Measurements from ENCODE around the gene SLC2A8. TPM values are rescaled to one million over a fixed set of nuclear protein-coding genes. Genes with fewer than 3 reads are reported as not detected.
A peak's percentile ranks its signal among the peaks of the same experiment; 100 is the strongest.

SLC2A8 gene
- total RNA-seq, 2 donors from 2014 or later = 11.4 to 13.8 TPM

GRCh38 chr9:127398715-127399400 is 1.9 kb downstream of the SLC2A8 start:
- Mint-ChIP-seq H3K27me3 (ENCODE audit: low read depth) (peaks cover 64% of the 10 kb centered on the region), H3K4me1 (ENCODE audit: low read depth) (peaks cover 21% of the 10 kb centered on the region), H3K27ac (no peak overlapping the region), H3K36me3 (ENCODE audit: insufficient read depth in 2 of 2) (no peaks in the 10 kb centered on the region), H3K9me3 (no peaks in the 10 kb centered on the region), H3K4me3 (peak overlapping the region; percentile 81 to 85)
- DNase-seq (no peak), ATAC-seq (replicated peaks in 1 of 2) (no peak)

DNA sequence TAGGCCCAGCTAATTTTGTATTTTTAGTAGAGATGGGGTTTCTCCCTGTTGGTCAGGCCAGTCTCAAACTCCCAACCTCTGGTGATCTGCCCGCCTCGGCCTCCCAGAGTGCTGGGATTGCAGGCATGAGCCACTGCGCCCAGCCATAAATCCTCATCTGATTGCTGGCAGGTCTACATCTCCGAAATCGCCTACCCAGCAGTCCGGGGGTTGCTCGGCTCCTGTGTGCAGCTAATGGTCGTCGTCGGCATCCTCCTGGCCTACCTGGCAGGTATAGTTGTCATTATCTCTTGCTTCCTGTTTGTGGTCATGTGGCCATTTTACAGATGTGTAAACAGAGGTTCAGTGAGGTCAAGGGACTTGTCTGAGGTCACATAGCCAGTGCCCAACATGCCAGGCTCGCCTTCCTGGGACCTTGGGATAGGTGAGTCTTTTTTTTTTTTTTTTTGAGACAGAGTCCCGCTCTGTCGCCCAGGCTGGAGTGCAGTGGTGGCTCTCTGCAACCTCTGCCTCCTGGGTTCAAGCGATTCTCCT is 2.8 kb downstream of the SLC2A8 start:
- Mint-ChIP-seq H3K4me1 (ENCODE audit: low read depth) (peaks cover 21% of the 10 kb centered on the region), H3K9me3 (no peaks in the 10 kb centered on the region), H3K4me3 (no peak overlapping the region), H3K27me3 (ENCODE audit: low read depth) (peaks cover 54% of the 10 kb centered on the region), H3K36me3 (ENCODE audit: insufficient read depth in 2 of 2) (no peaks in the 10 kb centered on the region), H3K27ac (no peak overlapping the region)
- DNase-seq (no peak), ATAC-seq (replicated peaks in 1 of 2) (no peak)

GRCh38 chr9:127402401-127403090 is 5.6 kb downstream of the SLC2A8 start:
- DNase-seq = no peak
- peaks cover 52% of the 10 kb centered on the region for H3K27me3 Mint-ChIP-seq (ENCODE audit: low read depth)
- no peak for ATAC-seq (replicated peaks in 1 of 2)
- peaks cover 7% of the 10 kb centered on the region for H3K4me1 Mint-ChIP-seq (ENCODE audit: low read depth)
- no peaks in the 10 kb centered on the region for H3K9me3 Mint-ChIP-seq
- H3K4me3 Mint-ChIP-seq = no peak overlapping the region
- H3K36me3 Mint-ChIP-seq (ENCODE audit: insufficient read depth in 2 of 2) = no peaks in the 10 kb centered on the region
- no peak overlapping the region for H3K27ac Mint-ChIP-seq

DNA sequence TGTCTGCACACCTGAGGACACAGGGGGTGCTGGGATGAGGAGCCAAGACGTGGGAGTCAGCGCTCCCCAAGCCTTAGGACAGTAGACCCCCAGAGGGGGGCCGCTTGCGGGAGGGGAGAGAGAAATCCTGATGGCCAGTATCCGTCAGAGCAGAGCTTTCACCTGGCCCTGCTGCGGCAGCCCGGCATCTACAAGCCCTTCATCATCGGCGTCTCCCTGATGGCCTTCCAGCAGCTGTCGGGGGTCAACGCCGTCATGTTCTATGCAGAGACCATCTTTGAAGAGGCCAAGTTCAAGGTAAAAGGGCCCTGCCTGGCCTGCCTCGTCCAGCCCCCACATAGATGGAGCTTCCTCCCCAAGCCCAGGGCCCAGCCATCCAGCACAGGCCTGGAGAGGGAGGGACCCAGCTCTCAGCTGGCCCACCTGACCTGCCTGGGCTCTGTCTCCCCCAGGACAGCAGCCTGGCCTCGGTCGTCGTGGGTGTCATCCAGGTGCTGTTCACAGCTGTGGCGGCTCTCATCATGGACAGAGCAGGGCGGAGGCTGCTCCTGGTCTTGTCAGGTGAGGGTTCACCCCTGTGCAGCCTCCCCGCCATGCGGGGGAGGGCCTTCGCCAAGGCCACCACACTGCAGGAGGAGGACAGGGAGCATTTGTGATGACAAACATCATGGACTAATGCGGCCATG is 6.7 kb downstream of the SLC2A8 start:
- Mint-ChIP-seq H3K4me1 (ENCODE audit: low read depth) (peaks cover under 1% of the 10 kb centered on the region), H3K27me3 (ENCODE audit: low read depth) (peaks cover 44% of the 10 kb centered on the region), H3K27ac (no peak overlapping the region), H3K9me3 (no peaks in the 10 kb centered on the region), H3K36me3 (ENCODE audit: insufficient read depth in 2 of 2) (no peaks in the 10 kb centered on the region), H3K4me3 (no peak overlapping the region)
- ATAC-seq (replicated peaks in 1 of 2) = no peak
- DNase-seq = no peak

DNA sequence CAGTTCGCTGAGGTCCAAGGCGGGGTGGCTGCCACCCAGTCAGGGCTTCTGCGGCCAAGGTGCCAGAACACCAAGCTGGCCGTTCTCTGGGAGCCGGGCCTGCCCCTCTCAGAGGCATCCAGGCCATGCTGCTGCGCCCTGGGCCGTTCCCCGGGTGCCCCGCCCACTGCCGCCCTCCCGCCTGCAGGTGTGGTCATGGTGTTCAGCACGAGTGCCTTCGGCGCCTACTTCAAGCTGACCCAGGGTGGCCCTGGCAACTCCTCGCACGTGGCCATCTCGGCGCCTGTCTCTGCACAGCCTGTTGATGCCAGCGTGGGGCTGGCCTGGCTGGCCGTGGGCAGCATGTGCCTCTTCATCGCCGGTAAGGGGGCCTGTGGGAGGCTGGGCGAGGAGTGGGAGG is 7.7 kb downstream of the SLC2A8 start:
- no peak for DNase-seq
- Mint-ChIP-seq H3K27me3 (ENCODE audit: low read depth) (peaks cover 38% of the 10 kb centered on the region), H3K9me3 (no peaks in the 10 kb centered on the region), H3K27ac (no peak overlapping the region), H3K4me3 (no peak overlapping the region), H3K4me1 (ENCODE audit: low read depth) (no peaks in the 10 kb centered on the region), H3K36me3 (ENCODE audit: insufficient read depth in 2 of 2) (no peaks in the 10 kb centered on the region)
- no peak for ATAC-seq (replicated peaks in 1 of 2)

- peaks cover 29% of the 10 kb centered on the region for H3K27me3 Mint-ChIP-seq (ENCODE audit: low read depth)
- H3K4me3 Mint-ChIP-seq = no peak overlapping the region
- no peak overlapping the region for H3K27ac Mint-ChIP-seq
- no peaks in the 10 kb centered on the region for H3K36me3 Mint-ChIP-seq (ENCODE audit: insufficient read depth in 2 of 2)
- no peaks in the 10 kb centered on the region for H3K9me3 Mint-ChIP-seq
- ATAC-seq (replicated peaks in 1 of 2) (no peak), DNase-seq (no peak)
- H3K4me1 Mint-ChIP-seq (ENCODE audit: low read depth) = no peaks in the 10 kb centered on the region
These were observed 8.6 kb downstream of the SLC2A8 start for GRCh38 chr9:127405344-127406125.

- ATAC-seq (replicated peaks in 1 of 2) = no peak
- Mint-ChIP-seq H3K4me1 (ENCODE audit: low read depth) (no peaks in the 10 kb centered on the region), H3K4me3 (no peak overlapping the region), H3K27ac (no peak overlapping the region), H3K27me3 (ENCODE audit: low read depth) (peaks cover 30% of the 10 kb centered on the region), H3K36me3 (ENCODE audit: insufficient read depth in 2 of 2) (no peaks in the 10 kb centered on the region), H3K9me3 (no peaks in the 10 kb centered on the region)
- no peak for DNase-seq
These were observed 10.0 kb downstream of the SLC2A8 start for GRCh38 chr9:127406799-127407491.

GRCh38 chr9:127407492-127407843 is 10.5 kb downstream of the SLC2A8 start:
- no peak for DNase-seq
- no peak overlapping the region for H3K27ac Mint-ChIP-seq
- H3K27me3 Mint-ChIP-seq (ENCODE audit: low read depth) = peaks cover 31% of the 10 kb centered on the region
- no peak overlapping the region for H3K4me3 Mint-ChIP-seq
- no peak for ATAC-seq (replicated peaks in 1 of 2)
- no peaks in the 10 kb centered on the region for H3K4me1 Mint-ChIP-seq (ENCODE audit: low read depth)
- no peaks in the 10 kb centered on the region for H3K36me3 Mint-ChIP-seq (ENCODE audit: insufficient read depth in 2 of 2)
- H3K9me3 Mint-ChIP-seq = no peaks in the 10 kb centered on the region

DNA sequence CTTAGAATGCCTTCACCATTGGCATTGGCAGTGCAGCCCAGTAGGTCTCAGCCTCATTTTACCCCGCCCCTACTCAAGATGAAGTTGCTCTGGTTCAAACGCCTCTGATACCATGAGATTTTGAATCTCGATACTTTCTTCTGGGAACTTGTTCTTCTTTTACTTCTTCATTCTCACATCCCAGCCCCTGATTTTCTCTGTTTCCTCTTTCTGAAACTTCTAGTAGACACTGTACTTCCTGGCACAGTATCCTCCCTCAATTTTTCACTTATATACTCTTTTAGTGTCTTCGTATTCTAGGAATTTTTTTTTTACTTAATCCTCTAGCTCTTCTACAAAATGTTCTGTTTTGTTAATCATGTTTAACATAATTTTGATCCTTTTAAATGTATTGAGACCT is 14.2 kb downstream of the SLC2A8 start:
- Mint-ChIP-seq H3K27ac (no peak overlapping the region), H3K4me1 (ENCODE audit: low read depth) (no peaks in the 10 kb centered on the region), H3K36me3 (ENCODE audit: insufficient read depth in 2 of 2) (no peaks in the 10 kb centered on the region), H3K4me3 (no peak overlapping the region), H3K27me3 (ENCODE audit: low read depth) (peaks cover 51% of the 10 kb centered on the region), H3K9me3 (no peaks in the 10 kb centered on the region)
- ATAC-seq (replicated peaks in 1 of 2) = no peak
- no peak for DNase-seq

DNA sequence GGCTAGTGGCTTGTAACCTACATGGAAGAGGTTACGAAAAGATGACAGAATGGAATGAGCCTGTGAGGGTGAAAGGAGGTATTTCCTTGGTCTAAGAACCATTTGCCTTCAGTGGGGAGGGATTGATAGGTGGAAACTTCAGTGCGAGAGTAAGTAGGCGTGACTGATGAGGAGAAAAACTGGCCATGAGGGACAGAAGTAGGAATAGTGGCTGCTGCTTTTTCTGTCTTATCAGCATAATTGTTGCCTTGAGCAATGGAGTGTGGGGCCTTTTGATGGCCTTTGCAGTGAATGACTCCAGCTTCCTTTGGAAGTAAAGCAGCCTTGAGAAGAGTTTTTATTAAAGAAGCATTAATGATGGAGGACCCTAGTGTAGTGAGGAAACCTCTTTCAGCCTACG is 18.2 kb downstream of the SLC2A8 start:
- Mint-ChIP-seq H3K4me1 (ENCODE audit: low read depth) (peaks cover 5% of the 10 kb centered on the region), H3K27me3 (ENCODE audit: low read depth) (peaks cover 60% of the 10 kb centered on the region), H3K27ac (no peak overlapping the region), H3K4me3 (no peak overlapping the region), H3K36me3 (ENCODE audit: insufficient read depth in 2 of 2) (no peaks in the 10 kb centered on the region), H3K9me3 (no peaks in the 10 kb centered on the region)
- no peak for DNase-seq
- ATAC-seq (replicated peaks in 1 of 2) = no peak

GRCh38 chr9:127415657-127416056 is 18.7 kb downstream of the SLC2A8 start:
- Mint-ChIP-seq H3K36me3 (ENCODE audit: insufficient read depth in 2 of 2) (no peaks in the 10 kb centered on the region), H3K4me1 (ENCODE audit: low read depth) (peaks cover 5% of the 10 kb centered on the region), H3K27me3 (ENCODE audit: low read depth) (peaks cover 60% of the 10 kb centered on the region), H3K27ac (no peak overlapping the region), H3K9me3 (no peaks in the 10 kb centered on the region), H3K4me3 (no peak overlapping the region)
- no peak for ATAC-seq (replicated peaks in 1 of 2)
- DNase-seq = no peak

- ATAC-seq (replicated peaks in 1 of 2) = no peak
- no peak overlapping the region for H3K4me3 Mint-ChIP-seq
These were observed 20.4 kb downstream of the SLC2A8 start for GRCh38 chr9:127417131-127418036.

More at GRCh38 chr9:127417131-127418036, 20.4 kb downstream of the SLC2A8 start:
- Mint-ChIP-seq H3K27ac (no peak overlapping the region), H3K9me3 (no peaks in the 10 kb centered on the region), H3K27me3 (ENCODE audit: low read depth) (peaks cover 44% of the 10 kb centered on the region), H3K36me3 (ENCODE audit: insufficient read depth in 2 of 2) (no peaks in the 10 kb centered on the region), H3K4me1 (ENCODE audit: low read depth) (peaks cover 5% of the 10 kb centered on the region)
- no peak for DNase-seq

Data from activated T-cell treated with anti-CD3 and anti-CD28 coated beads, Interleukin-2, amount 50 U/mL, for 72 hours (primary cell).